ENCODE results near the gene CDCA5.
A peak's percentile ranks its signal among the peaks of the same experiment; 100 is the strongest.
"Not testable (repeated sequence)": the region's sequence is repeated elsewhere in the genome, so short reads cannot be mapped to it uniquely, and the experiment has no call there.

Gene CDCA5

GRCh38 chr11:65127473-65128181 is 43.8 kb upstream of the CDCA5 start:
- Histone ChIP-seq H3K27ac (ENCODE audit: low read depth, low read length, severe bottlenecking) (no peak overlapping the region), H3K9me3 (ENCODE audit: control insufficient read depth, low read length) (no peaks in the 10 kb centered on the region), H3K4me1 (ENCODE audit: control insufficient read depth, insufficient read depth, low read length, poor library complexity, severe bottlenecking) (no peaks in the 10 kb centered on the region), H3K36me3 (ENCODE audit: control insufficient read depth, insufficient read depth, low read length) (peaks cover 91% of the 10 kb centered on the region), H3K4me3 (ENCODE audit: extremely low read depth, insufficient read depth, low read length, poor library complexity, severe bottlenecking) (no peak overlapping the region)
- WGBS, 2 experiments (ENCODE audit: insufficient coverage in 2 of 2) = 92 to 100% methylated on average over 7 to 10 of the region's 12 CpGs

GRCh38 chr11:65126624-65127274 is 42.9 kb upstream of the CDCA5 start:
- Histone ChIP-seq H3K9me3 (ENCODE audit: control insufficient read depth, low read length) (no peaks in the 10 kb centered on the region), H3K36me3 (ENCODE audit: control insufficient read depth, insufficient read depth, low read length) (peaks cover 82% of the 10 kb centered on the region)

GRCh38 chr11:65125197-65126056 is 41.6 kb upstream of the CDCA5 start:
- Histone ChIP-seq H3K4me1 (ENCODE audit: control insufficient read depth, insufficient read depth, low read length, poor library complexity, severe bottlenecking) (peaks cover 8% of the 10 kb centered on the region), H3K9me3 (ENCODE audit: control insufficient read depth, low read length) (no peaks in the 10 kb centered on the region), H3K36me3 (ENCODE audit: control insufficient read depth, insufficient read depth, low read length) (peaks cover 79% of the 10 kb centered on the region), H3K4me3 (ENCODE audit: extremely low read depth, insufficient read depth, low read length, poor library complexity, severe bottlenecking) (no peak overlapping the region), H3K27ac (ENCODE audit: low read depth, low read length, severe bottlenecking) (no peak overlapping the region)
- WGBS, 2 experiments (ENCODE audit: insufficient coverage in 2 of 2) = 94 to 96% methylated on average over 6 to 11 of the region's 12 CpGs

More at GRCh38 chr11:65126624-65127274, 42.9 kb upstream of the CDCA5 start:
- Histone ChIP-seq H3K27ac (ENCODE audit: low read depth, low read length, severe bottlenecking) (no peak overlapping the region), H3K4me1 (ENCODE audit: control insufficient read depth, insufficient read depth, low read length, poor library complexity, severe bottlenecking) (no peaks in the 10 kb centered on the region), H3K4me3 (ENCODE audit: extremely low read depth, insufficient read depth, low read length, poor library complexity, severe bottlenecking) (no peak overlapping the region)
- WGBS, 2 experiments (ENCODE audit: insufficient coverage in 2 of 2) = 94 to 97% methylated on average over 3 to 4 of the region's 6 CpGs

GRCh38 chr11:65124480-65125196 is 40.8 kb upstream of the CDCA5 start:
- Histone ChIP-seq H3K27ac (ENCODE audit: low read depth, low read length, severe bottlenecking) (no peak overlapping the region), H3K4me3 (ENCODE audit: extremely low read depth, insufficient read depth, low read length, poor library complexity, severe bottlenecking) (no peak overlapping the region), H3K9me3 (ENCODE audit: control insufficient read depth, low read length) (no peaks in the 10 kb centered on the region), H3K4me1 (ENCODE audit: control insufficient read depth, insufficient read depth, low read length, poor library complexity, severe bottlenecking) (peaks cover 8% of the 10 kb centered on the region), H3K36me3 (ENCODE audit: control insufficient read depth, insufficient read depth, low read length) (peaks cover 79% of the 10 kb centered on the region)
- 100% methylated on average over 1 to 2 of the region's 5 CpGs for WGBS, 2 experiments (ENCODE audit: insufficient coverage in 2 of 2)

- peak within 1 kb of the TSS; percentile 95 for H3K4me3 ChIP-seq (ENCODE audit: extremely low read depth, insufficient read depth, low read length, poor library complexity, severe bottlenecking)
- peaks cover 72% of the 10 kb centered on the region for H3K36me3 ChIP-seq (ENCODE audit: control insufficient read depth, insufficient read depth, low read length)
- peak within 1 kb of the TSS; percentile 68 for H3K27ac ChIP-seq (ENCODE audit: low read depth, low read length, severe bottlenecking)
- H3K4me1 ChIP-seq (ENCODE audit: control insufficient read depth, insufficient read depth, low read length, poor library complexity, severe bottlenecking) = peaks cover 8% of the 10 kb centered on the region
- no peaks in the 10 kb centered on the region for H3K9me3 ChIP-seq (ENCODE audit: control insufficient read depth, low read length)
- 0% methylated on average over 47 to 60 of the region's 64 CpGs for WGBS, 2 experiments (ENCODE audit: insufficient coverage in 2 of 2)
Measured at GRCh38 chr11:65121865-65122696, 38.2 kb upstream of the CDCA5 start, which contains the start of the genes FAU and MRPL49. TSS of gene FAU (minus strand) at chr11:65122134. CDS start at chr11:65121813, 321 bp downstream. TSS of gene MRPL49 (plus strand) at chr11:65122321. CDS start at chr11:65122347, 26 bp downstream.

GRCh38 chr11:65121447-65121864 is 37.6 kb upstream of the CDCA5 start:
- H3K4me1 ChIP-seq (ENCODE audit: control insufficient read depth, insufficient read depth, low read length, poor library complexity, severe bottlenecking) = peaks cover 11% of the 10 kb centered on the region
- 4 to 5% methylated on average over 20 to 22 of the region's 22 CpGs for WGBS, 2 experiments (ENCODE audit: insufficient coverage in 2 of 2)
- peak overlapping the region; percentile 66 for H3K27ac ChIP-seq (ENCODE audit: low read depth, low read length, severe bottlenecking)

GRCh38 chr11:65120831-65121230 is 37.0 kb upstream of the CDCA5 start:
- no peaks in the 10 kb centered on the region for H3K9me3 ChIP-seq (ENCODE audit: control insufficient read depth, low read length)
- H3K36me3 ChIP-seq (ENCODE audit: control insufficient read depth, insufficient read depth, low read length) = peaks cover 67% of the 10 kb centered on the region
- WGBS, 2 experiments (ENCODE audit: insufficient coverage in 2 of 2) = 93% methylated on average over 2 of the region's 3 CpGs; no CpG with 5 or more reads in 1 of the 2 experiments
- H3K27ac ChIP-seq (ENCODE audit: low read depth, low read length, severe bottlenecking) = no peak overlapping the region
- H3K4me3 ChIP-seq (ENCODE audit: extremely low read depth, insufficient read depth, low read length, poor library complexity, severe bottlenecking) = peak overlapping the region; percentile 95
- H3K4me1 ChIP-seq (ENCODE audit: control insufficient read depth, insufficient read depth, low read length, poor library complexity, severe bottlenecking) = peaks cover 11% of the 10 kb centered on the region

More at GRCh38 chr11:65121447-65121864, 37.6 kb upstream of the CDCA5 start:
- Histone ChIP-seq H3K9me3 (ENCODE audit: control insufficient read depth, low read length) (no peaks in the 10 kb centered on the region), H3K4me3 (ENCODE audit: extremely low read depth, insufficient read depth, low read length, poor library complexity, severe bottlenecking) (peak overlapping the region; percentile 95), H3K36me3 (ENCODE audit: control insufficient read depth, insufficient read depth, low read length) (peaks cover 68% of the 10 kb centered on the region)

- no peak overlapping the region for H3K27ac ChIP-seq (ENCODE audit: low read depth, low read length, severe bottlenecking)
- H3K36me3 ChIP-seq (ENCODE audit: control insufficient read depth, insufficient read depth, low read length) = peaks cover 65% of the 10 kb centered on the region
- no peak overlapping the region for H3K4me3 ChIP-seq (ENCODE audit: extremely low read depth, insufficient read depth, low read length, poor library complexity, severe bottlenecking)
- peaks cover 11% of the 10 kb centered on the region for H3K4me1 ChIP-seq (ENCODE audit: control insufficient read depth, insufficient read depth, low read length, poor library complexity, severe bottlenecking)
- H3K9me3 ChIP-seq (ENCODE audit: control insufficient read depth, low read length) = no peaks in the 10 kb centered on the region
Measured at GRCh38 chr11:65119670-65119995, 35.8 kb upstream of the CDCA5 start.

GRCh38 chr11:65118891-65119669 is 35.2 kb upstream of the CDCA5 start:
- peaks cover 62% of the 10 kb centered on the region for H3K36me3 ChIP-seq (ENCODE audit: control insufficient read depth, insufficient read depth, low read length)
- peaks cover 11% of the 10 kb centered on the region for H3K4me1 ChIP-seq (ENCODE audit: control insufficient read depth, insufficient read depth, low read length, poor library complexity, severe bottlenecking)
- H3K4me3 ChIP-seq (ENCODE audit: extremely low read depth, insufficient read depth, low read length, poor library complexity, severe bottlenecking); H3K9me3 ChIP-seq (ENCODE audit: control insufficient read depth, low read length); H3K27ac ChIP-seq (ENCODE audit: low read depth, low read length, severe bottlenecking): not testable (repeated sequence)
- WGBS, 2 experiments (ENCODE audit: insufficient coverage in 2 of 2) = 94 to 96% methylated on average over 15 to 16 of the region's 18 CpGs
